NCI-H146 treated with DMSO at 0.1 percent for 48 hours (cell line): Measurements from ENCODE around the gene CHD1.

Experiments
- DNase-seq: peaks from one replicate; lab custom pipeline; 2025; ENCODE audit not compliant: unreplicated experiment; lab: John Stamatoyannopoulos, UW

Gene CHD1

GRCh38 chr5:98904780-98905179 lies 24.0 kb downstream of the CHD1 start:
- DNase-seq: no peak

GRCh38 chr5:98902733-98903132 lies 26.1 kb downstream of the CHD1 start:
- no peak for DNase-seq

DNA sequence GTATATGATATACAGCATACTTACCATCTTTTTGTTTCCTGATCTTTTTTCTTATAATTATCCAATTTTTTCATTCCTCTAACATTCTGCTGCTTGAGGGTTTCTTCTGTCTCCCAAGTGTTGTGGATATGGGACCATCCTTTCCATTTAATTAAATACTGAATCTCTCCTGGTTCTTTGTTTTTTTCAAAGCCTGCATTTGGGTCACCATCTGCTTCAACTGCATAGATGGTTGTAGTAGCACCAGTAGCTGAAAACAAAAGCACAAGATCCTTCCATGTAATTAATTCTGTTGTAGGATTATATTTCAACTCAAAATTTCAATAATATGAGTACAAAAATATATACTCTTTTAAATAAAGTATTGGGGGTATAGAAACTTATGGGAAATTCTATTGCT lies 29.4 kb downstream of the CHD1 start:
- DNase-seq: no peak

- no peak for DNase-seq
Observed at GRCh38 chr5:98898743-98899142, 30.1 kb downstream of the CHD1 start.

DNA sequence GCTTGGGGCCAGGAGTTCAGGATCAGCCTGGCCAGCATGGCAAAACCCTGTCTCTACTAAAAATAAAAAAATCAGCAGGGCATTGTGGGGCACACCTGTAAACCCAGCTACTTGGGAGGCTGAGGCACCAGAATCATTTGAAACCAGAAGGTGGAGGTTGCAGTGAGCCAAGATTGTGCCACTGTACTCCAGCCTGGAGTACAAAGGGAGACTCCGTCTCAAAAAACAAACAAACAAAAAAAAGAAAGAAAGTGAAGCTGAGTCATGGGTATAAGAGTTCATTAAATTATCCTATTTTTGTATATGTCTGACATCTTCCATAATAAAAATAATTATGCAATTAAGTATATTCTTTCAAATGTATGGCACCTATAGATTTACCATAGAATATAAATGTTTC lies 37.2 kb downstream of the CHD1 start:
- DNase-seq: no peak

DNA sequence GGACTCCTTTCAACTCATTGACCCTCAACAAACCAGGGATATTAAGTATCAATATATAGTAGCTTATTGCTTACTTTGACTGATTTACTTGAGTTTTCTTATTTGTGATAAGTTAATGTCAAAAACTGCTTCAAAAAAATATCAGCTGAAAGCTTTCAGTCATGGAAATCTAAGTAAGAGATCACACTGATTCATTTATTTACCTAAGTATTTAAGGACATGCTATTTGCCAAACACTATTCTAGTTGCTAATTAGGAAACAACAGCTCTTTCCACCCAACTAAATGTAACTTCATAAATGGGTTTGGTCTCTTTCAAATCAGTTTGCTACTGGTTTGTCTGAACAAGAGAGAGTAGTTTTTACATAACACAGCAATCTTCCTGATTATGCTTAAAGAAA lies 48.2 kb downstream of the CHD1 start:
- DNase-seq: no peak

DNA sequence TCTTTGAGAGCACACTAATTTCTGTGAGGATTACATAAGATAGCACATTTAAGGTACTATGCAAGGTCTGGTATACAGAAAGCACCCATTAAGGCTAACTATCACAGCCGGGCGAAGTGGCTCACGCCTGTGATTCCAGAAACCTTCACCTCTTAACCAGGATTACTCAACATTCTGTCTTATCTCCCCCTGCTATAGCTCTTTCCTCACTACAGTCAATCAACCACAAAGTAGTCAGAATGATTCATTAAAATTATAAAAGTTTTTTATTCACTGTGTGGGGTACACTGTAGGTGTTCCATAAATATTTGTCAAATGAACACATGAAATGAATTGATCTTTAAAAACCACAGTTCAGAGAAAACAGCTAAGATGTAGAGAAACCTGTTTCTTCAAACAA lies 48.7 kb downstream of the CHD1 start:
- no peak for DNase-seq

- DNase-seq: no peak
Observed at GRCh38 chr5:98877600-98877999, 51.2 kb downstream of the CHD1 start.

DNA sequence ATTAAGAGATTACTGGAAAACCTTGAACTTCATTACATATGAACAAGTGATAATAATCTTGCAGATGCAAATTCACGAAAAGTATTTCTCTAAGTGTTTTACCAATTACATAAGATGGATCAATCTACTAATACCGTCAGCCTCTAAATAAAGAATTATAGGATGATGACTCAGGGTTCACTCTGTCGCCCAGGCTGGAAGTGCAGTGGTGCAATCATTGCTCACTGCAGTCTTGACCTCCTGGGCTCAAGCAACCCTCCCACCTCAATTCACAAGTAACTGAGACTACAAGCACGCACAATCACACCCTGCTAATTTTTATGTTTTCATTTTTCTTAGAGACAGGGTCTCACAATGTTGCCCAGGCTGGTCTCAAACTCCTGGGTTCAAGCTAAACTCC lies 56.1 kb downstream of the CHD1 start:
- DNase-seq: no peak

GRCh38 chr5:98865690-98866089 lies 63.1 kb downstream of the CHD1 start:
- no peak for DNase-seq

DNA sequence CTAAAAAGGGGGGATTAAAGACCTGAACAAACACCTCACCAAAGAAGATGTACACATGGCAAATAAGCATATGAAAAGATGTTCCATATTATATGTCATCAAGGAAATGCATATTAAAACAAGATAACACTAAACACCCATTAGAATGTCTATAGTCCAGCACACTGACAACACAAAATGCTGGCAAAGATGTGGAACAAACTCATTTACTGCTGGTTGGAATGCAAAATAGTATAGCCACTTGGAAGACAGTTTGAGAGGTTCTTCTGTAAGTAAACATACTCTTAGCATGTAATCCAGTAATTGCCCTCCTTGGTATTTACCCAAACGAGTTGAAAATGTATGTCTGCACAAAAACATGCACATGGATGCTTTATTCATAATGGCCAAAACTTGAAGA lies 81.8 kb downstream of the CHD1 start:
- DNase-seq: no peak

DNA sequence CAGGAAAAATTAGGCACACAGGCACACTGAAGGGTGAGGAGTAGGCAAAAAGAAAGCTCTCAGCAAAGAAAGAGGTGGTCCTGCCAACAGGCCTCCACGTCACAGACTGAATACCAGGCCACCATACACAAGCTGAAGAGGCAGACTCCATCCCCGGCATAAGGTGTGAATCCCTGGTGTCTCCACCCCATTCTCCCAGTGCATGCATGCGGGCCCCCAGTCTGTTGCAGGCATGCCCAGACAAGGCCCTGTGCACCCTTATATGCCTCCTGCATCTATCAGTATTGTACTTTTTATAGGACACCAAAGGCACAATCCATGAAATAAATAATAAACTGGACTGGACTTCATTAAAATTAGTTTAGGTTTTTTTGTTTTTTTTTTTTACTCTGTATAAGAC lies 82.3 kb downstream of the CHD1 start:
- no peak for DNase-seq

DNA sequence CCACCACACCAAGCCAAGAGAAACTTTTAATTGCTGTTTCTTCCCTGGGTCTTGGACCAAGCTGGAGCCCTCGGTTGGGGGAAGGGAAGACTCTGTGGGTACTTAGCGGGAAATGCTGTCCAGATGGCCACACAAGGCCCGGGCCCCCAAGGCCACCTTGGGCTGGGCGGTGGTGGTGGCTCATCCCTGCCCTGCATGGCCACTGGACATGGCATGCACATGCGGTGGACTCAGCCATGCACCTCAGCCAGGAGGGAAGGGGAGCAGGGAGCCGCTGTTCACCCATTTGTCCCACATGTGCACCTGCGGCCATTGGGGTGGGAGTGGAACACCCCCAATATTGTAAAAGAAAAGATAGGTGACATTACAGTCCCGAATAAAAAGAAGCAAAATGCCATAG lies 82.9 kb downstream of the CHD1 start:
- DNase-seq: no peak

DNA sequence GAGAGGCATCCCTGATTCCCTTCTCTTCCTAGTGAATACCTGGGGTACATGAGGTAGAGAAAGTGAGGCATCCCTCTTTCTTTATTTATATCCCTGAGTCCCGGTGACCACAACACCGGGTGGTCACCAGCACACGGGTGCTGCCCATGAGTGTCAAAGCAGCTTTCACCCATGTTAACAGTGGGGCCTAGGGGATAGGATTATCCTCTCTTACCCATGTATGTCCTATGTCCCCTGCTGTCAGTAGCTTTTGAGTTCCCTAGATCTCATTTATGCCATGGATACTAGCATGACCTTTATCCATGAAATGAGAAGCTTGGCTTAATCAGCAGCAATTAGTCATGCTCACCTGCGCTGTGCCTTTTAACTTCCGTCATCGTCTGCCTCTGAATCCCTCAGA lies 83.9 kb downstream of the CHD1 start:
- no peak for DNase-seq

- DNase-seq: no peak
Observed at GRCh38 chr5:98843481-98843880, 85.3 kb downstream of the CHD1 start.

- no peak for DNase-seq
Observed at GRCh38 chr5:98840946-98841345, 87.9 kb downstream of the CHD1 start.

GRCh38 chr5:98839469-98840383 lies 89.1 kb downstream of the CHD1 start:
- DNase-seq: no peak

GRCh38 chr5:98836175-98836574 lies 92.6 kb downstream of the CHD1 start:
- DNase-seq: no peak

DNA sequence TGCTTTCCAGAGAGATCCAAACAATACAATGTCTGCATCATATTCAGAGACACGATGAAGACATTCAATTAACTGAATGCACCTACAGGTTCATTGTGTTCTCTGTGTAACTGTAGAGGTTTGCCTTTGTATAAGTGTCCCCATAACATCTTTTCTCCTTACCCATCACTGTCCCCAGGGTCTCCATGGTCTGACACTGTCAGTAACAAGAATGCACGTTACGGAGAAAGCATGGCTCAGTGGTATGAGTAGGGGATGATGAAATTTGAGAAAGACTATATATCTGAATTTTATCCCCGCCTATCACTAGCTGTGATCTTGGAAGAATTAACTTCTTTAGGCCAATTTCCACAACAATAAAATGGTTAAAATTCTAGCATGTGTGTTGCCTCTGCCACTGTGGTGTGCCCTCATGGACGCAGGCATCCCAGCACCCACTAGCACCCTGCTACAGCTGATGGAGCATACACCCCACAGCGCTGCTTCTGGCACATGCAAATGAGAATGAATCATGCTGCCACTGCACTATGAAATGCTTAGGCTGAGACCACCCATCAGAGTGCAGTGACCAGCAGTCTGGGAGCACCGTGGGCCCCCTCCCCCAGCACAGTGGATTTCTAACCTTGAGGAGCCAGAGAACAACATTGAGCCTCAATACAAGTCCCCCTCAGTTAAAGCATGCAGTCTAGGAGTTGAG lies 101.1 kb downstream of the CHD1 start:
- DNase-seq: no peak

DNA sequence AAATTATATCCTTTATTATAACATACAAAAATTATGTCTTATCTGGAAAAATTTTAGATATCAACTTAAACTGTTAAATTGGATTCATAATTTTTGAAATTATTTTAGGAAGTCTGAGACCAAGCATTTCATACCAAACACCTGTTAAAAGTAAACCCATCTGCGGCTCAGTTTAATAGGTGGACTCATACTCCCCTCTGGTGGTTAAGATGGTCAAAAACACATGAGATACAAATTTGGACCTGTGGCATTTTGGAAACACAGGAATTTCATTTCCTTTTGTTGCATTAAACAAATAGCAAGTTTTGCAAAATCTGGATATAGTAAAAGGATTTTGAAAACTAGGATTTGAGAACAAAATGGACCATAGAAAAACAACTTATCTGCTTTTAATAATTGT lies 101.6 kb downstream of the CHD1 start:
- DNase-seq: no peak

DNA sequence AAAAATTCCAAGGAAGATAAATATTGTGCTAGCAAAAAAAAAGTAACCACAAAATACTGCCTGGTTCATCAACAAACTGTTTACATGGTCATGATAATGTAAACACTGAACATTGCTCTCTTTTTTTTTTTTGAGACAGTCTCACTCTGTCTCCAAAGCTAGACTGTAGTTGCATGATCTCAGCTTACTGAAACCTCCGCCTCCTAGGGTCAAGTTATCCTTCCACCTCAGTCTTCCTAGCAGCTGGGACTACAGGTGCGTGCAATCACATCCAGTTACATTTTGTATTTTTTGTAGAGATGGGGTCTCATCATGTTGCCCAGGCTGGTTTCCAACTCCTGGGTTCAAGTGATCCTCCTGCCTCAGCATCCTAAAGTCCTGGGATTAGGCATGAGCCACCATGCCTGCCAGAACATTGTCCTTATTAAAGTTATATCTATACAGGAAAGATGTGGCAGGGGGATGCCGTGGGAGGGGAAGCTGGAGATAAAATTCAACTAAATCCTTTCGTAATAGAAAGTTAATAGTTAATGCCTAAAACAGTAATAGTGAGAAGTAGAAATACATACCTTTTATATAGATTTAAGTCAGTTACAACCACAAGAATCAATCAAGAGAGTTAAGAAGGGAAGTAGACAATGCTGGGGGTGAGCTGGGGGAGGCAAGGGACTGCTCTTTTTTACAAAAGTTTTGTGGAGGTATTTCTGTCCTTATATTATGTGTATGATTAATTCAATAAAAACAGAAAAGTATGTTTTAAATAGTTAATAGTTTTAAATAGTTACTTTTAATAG lies 103.0 kb downstream of the CHD1 start:
- no peak for DNase-seq
